HG03469 (cell line): Measurements from ENCODE around the gene OR2V2.
"Not testable (repeated sequence)": the region's sequence is repeated elsewhere in the genome, so short reads cannot be mapped to it uniquely, and the experiment has no call there.

Experiments used
- ATAC-seq: cut with Tn5 transposase; IDR thresholded peaks from one replicate; pipeline ENCODE4 v1.9.1; 2021; ENCODE audit warnings: mild to moderate bottlenecking, moderate library complexity, moderate number of reproducible peaks; ENCODE audit not compliant: unreplicated experiment

The OR2V2 gene, protein sequence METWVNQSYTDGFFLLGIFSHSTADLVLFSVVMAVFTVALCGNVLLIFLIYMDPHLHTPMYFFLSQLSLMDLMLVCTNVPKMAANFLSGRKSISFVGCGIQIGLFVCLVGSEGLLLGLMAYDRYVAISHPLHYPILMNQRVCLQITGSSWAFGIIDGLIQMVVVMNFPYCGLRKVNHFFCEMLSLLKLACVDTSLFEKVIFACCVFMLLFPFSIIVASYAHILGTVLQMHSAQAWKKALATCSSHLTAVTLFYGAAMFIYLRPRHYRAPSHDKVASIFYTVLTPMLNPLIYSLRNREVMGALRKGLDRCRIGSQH

DNA sequence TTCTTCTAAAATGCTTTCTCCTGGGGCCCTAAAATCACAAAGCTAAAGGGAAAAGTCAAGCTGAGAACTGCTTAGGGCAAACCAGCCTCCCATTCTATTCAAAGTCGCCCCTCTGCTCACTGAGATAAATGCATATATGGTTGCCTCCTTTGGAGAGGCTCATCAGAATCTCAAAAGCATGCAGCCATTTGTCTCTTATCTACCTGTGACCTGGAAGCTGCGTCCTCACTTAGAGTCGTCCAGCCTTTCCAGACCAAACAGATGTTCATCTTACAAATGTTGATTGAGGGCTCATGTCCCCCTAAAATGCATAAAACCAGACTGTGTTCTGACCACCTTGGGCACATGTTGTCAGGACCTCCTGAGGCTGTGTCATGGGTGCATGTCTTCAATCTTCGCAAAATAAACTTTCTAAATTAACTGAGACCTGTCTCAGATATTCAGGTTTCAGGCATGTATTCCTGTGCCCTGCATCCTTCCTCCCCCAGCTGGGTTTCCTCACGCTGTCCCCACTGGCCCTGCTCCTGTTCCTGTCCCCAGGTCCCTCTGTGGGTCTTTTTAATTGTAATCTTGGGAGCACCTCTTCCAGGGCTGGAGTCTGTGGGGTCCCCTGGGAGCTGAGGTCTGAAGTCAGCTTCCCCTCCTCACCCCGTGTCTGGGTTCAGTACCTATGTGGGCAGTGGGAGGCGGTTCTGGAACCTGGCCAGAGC lies at the start of gene OR2V2:
OR2V2 (plus strand) TSS at position 660 of the 710 bp plus-strand sequence. CDS start 7,357 bp downstream, outside the sequence.
- not testable (repeated sequence) for ATAC-seq

DNA sequence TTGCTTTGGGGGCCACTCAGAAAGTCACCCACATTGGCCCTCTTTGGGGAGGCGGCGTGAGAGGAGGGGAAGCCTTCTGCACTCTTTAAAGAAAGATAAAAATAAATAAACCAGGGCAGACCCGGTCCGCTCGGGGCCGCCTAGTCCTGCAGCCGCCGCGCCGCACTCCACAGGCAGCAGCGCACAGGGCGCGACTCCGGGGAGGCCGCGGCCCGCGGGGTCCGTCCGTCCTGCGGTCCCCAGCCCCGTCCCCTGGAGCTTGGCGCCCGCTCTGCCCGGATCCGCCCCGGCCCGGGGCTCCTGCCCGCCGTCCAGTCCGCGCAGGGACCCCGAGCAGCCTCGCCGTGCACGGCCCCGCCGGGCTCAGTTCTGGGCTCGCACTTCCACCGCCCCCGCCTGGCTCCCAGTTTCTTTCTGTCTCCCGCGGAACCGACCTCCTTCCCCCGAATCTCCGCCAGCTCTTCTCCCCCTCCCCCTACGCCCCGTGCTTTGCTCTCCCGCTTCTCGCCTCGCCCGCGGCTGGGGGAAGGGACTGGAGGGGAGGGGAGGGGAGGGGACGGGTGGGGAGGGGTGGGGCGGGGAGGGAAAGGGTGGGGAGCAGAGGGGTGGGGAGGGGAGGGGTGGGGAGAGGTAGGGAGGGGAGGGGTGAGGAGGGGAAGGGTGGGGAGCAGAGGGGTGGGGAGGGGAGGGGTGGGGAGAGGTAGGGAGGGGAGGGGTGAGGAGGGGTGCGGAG lies 49.5 kb upstream of the OR2V2 start:
- ATAC-seq: not testable (repeated sequence)

DNA sequence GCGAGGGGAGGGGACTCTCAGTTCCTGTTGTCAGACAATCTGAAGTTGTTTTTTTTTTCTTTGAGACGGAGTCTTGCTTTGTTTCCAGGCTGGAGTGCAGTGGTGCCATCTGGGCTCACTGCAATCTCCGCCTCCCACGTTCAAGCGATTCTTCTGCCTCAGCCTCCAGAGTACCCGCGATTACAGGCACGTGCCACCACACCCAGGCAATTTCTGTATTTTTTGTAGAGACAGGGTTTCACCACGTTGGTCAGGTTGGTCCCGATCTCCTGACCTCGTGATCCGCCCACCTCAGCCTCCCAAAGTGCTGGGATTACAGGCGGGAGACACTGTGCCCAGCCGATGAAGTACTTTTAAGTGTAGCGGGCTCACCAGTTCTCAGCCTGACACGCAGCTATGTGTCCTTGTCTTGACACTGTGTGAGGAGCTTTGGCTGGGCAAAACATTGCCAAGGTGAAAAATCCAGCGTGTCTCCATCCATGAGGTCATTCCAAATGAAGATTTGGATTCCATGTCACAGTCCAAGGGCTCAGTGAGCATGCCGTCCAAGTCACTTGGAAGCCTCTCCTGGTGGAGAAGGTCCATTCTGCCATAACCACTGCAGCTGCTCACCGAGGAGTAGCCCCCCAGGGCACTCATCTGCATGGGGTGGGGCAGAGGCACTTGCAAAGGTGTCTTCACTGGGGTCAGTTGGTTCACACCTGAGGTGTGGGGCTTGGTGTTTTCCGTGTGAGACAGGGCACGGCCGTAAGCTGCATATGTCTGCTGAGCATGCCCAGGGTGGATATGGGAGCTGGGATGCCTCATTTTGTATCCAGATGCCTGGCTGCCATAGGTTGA lies 48.4 kb upstream of the OR2V2 start:
- no peak for ATAC-seq

DNA sequence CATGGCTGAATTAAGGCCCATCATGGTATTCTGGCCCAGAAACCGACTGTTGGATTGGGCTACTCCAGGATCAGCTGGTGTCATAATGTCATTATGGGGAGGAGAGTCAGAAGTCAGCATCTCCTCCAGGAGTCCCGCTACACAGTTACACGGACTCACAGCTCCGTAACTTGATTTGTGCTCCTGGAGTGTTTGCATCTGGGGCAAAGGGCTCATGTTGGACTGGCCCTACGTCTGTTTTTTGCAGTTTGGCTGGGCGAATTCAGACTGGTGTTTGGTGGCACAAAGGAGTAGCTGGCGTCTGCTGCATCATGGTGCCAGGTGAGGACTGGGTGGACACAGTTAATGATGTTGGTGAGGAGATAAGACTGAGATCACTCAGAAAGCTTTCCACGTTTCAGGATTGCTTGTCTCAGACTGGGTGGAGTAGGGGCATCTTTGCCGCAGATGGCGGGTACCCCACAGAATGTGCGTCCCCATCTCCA lies 47.7 kb upstream of the OR2V2 start:
- ATAC-seq: no peak

DNA sequence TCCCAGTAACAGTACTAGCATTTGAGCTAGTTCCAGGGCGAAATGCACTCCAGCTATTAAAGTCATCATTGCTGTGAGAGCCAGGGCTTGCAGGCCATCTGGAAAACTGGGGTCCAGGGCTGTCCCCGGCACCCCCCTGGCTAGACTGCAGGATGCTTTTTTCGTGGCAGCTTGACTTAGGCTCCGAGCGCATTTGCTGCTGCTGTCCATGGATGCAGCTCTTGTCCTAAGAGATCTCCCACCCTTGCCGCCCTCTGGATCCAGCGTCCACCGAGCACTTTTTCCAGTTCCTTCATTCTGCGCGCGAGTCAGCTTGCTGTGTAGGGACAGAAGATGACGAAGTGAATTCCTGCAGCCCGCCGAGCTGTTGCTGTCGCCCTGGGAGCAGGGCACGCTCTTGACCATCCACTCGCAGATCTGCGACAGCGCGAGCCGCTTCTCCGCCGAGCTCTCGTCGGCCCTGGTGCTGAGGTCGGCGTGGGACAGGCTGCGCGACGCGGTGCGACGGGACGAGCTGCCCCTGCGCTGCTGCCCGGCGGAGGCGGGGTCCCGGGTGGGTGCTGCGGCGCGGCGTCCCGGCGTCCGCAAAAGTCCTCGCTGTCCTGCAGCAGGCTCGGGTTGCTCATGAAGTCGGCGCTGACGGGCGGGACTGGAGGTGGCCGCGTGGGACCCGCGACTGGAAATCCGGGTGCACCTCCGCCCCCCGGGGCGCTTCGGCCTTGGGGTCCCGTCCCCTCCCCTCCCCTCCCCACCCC lies 47.1 kb upstream of the OR2V2 start:
- no peak for ATAC-seq

DNA sequence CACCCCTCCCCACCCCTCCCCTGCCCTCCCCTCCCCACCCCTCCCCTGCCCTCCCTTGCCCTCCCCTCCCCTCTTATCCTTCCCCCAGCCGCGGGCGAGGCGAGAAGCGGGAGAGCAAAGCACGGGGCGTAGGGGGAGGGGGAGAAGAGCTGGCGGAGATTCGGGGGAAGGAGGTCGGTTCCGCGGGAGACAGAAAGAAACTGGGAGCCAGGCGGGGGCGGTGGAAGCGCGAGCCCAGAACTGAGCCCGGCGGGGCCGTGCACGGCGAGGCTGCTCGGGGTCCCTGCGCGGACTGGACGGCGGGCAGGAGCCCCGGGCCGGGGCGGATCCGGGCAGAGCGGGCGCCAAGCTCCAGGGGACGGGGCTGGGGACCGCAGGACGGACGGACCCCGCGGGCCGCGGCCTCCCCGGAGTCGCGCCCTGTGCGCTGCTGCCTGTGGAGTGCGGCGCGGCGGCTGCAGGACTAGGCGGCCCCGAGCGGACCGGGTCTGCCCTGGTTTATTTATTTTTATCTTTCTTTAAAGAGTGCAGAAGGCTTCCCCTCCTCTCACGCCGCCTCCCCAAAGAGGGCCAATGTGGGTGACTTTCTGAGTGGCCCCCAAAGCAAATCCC lies 46.2 kb upstream of the OR2V2 start:
- not testable (repeated sequence) for ATAC-seq

DNA sequence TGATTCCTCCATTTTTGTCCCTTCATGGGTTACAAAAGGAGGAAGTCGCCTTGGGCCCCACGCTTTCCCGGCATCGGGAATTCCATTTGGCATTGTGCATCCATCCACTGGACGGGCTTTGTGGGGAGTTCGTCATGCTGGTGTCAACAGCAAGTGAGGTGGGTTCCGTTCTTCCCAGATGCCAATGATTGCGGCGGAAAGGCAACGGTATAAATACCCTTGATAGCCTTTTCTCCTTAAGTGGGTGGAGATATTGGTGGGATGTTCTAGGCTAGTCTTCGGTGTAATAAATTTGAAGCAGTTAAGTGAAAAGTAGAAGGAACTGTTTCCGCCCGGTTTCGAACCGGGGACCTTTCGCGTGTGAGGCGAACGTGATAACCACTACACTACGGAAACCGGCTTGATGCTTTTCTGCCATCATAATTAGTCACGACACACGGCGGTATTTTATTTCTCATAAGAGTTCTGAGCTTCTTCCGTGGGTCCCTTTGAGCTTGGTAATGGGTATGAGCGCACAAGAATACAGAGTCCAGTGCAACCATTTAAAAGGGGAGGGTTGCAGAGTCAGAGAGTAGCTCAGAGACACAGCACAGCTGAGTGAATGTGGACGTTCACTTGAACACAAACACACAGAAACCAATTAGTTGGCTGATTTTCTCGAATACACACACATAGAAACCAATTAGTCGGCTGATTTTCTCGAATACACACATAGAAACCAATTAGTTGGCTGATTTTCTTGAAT lies 45.3 kb upstream of the OR2V2 start:
- not testable (repeated sequence) for ATAC-seq

DNA sequence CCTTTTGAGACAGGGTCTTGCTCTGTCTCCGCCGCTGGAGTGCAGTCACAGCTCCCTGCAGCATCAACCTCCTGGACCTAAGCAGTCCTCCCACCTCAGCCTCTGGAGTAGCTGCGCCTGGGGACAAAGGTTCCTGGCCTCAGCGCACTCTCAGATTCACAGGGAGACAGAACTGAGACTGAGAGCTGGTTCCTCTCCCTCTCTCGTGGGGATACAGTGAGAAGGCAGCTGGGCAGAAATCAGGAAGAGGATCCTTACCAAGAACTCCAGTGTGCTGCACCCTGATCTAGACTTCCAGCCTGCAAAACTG lies 43.2 kb upstream of the OR2V2 start:
- ATAC-seq: not testable (repeated sequence)

DNA sequence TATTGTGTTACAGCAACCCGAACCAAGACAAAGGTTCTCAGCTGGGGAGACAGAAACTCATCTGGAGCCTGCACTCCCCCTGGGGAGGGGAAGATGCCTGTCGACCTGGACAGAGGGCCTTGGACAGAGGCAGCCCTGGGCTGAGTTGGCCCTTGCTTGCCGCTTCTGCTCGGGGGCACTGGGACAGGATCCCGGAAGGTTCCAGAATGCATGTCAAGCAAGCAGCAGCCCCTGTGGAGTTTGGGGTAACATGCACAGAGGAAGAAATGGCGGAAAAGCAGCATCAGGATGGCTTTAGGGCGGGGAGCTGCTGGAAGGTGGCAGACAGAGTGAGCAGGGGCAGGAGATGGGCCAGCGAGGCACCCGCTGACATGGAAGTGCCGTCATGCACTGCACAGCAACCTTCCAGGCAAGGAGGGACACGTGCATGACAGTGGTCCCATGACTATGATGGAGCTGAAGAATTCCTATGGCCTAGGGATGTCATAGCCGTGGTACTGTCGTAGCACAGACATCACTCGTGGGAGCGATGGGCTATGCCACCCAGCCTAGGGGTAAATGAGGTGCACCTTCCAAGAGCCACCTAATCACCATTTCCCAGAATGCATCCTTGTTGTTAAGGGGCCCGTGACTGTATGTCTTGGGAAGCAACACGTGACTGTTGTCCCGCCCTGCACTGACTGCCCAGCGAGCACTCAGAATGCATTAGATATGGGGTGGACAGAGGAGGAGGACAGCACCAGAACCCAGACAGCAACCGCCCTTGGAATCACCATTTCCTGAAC lies 42.6 kb upstream of the OR2V2 start:
- ATAC-seq: not testable (repeated sequence)

DNA sequence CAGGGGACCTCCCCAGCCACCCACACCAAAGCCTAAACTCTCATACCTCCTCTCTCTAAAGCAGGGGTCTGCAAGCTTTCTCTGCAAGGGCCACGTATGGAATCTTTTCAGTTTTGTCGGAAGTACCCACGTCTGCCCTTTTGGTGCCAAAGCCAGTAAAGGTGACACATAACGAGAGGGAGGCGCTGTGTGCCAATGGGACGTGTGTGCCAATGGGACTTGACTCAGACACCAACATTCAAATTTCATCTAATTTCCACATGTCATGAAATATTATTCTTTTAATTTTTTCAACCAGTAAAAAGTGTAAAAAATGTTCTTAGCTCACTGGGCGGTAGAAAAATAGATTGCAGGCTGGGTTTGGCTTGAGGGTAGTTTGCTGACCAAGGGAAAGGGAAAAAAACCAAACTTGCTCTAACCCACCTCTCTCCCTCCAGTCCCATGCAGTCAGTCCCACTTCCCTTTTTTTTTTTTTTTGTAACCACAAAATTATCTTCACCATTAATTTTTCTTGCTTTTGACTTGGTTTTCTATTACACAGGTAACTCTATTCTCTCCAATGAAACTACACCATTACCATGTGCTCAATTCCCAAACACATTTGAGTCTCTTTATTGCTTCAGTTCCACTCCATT lies 41.9 kb upstream of the OR2V2 start:
- no peak for ATAC-seq

DNA sequence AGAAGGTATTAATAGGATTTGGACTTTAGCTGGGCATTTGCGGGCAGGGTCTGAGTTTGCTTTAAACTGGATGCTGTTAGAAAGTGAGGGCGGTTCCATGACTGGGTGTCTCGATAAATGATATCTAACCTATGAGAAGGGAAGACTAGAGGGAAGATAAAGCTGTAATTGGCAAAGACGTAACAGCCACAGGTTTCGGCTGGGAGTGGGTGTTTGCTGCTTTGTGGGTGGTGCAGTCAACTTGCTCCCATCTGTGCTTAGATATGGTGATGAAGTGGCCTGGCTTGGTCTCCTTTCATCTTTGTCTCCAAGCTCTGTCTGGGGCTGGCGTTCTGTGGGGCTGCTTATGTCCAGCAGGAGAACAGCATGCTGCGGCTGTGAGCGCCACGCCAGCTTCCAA lies 39.7 kb upstream of the OR2V2 start:
- ATAC-seq: no peak

DNA sequence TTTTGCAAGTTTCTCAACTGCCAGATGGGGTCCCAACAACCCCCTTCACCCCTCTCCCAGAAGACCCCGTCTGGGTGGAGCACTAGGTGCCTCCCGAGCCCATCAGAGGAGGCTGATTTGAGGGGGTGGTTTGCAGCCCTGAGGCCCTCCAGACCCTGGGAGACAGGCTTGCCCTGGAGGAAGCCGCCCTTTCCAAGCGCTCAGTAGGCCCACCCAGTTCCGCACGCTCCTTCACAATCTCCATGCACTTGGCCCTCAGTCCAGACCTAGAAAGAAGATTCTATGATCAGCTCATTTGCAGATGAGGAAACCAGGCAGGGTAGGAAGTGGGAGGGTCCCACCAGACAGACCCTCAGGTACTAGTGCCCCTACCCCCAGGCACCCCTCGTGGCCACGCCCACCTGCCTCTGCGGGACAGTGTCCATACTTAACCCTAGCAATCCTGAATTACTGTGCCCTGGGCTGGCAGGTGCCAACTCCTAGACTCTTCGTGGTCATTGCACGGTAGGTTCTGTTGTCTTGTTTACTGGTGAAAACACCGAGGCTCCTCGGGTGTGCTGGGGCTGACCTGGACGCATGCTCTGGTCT lies 38.7 kb upstream of the OR2V2 start:
- no peak for ATAC-seq

DNA sequence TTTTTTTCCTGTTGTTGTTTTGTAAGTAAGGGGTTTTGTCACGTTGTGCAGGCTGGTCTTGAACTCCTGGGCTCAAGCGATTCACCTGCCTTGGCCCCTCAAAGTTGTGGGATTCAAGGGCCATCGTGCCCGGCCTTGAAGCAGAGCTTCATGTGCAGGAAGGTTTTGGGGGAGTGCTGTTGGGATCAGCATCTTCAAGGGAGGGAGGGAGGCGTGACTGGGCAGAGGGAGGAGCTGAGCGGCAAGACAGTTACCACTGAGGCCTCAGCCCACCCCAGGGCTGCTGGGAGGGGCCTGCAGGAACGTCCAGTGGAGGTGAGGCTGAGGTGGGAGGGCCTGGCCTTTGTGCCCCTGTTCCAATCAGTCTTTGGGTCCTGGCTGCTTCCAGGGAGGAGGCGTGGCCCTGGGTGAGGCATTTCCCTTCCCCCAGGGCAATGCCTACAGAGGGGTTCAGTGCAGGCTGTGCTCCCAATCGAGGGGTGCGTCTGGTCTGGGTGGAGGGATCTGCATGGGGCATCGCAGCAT lies 37.8 kb upstream of the OR2V2 start:
- no peak for ATAC-seq

DNA sequence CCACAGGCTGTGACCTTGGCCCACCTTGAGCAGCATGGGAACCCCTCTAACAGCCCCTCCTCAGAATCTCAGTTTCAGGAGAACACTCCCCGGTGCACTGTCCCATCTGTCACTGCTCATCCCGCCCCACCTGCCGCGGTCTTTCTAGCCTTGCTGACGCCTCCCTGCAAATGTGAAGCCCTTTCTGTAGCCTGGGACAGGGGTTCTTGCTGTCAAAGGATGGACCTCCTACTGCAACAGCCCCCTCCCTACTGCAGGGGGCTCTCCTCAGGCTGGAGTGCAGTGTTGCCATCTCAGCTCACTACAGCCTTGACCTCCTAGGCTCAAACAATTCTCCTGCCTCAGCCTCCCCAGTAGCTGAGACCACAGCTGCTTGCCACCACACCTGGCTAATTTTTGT lies 36.4 kb upstream of the OR2V2 start:
- ATAC-seq: no peak

DNA sequence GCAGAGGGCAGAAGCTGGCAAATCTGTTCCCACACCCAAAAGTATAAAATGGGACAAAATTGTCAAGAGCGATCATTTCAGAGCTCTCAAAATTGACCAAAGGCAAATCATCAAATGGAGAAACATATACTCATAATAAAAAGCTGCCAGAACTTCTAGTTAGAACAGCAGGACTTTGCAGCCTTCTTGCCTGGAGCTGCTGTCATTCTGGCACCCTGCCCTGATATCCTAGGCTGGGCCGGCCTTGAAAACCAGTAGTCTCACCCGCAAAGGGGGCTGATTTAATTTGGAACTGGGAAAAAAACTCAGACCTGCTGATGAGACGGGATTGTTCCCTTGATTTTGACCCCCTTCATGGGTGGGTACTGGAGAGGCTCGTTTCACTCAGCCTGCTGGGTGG lies 34.9 kb upstream of the OR2V2 start:
- ATAC-seq: no peak

DNA sequence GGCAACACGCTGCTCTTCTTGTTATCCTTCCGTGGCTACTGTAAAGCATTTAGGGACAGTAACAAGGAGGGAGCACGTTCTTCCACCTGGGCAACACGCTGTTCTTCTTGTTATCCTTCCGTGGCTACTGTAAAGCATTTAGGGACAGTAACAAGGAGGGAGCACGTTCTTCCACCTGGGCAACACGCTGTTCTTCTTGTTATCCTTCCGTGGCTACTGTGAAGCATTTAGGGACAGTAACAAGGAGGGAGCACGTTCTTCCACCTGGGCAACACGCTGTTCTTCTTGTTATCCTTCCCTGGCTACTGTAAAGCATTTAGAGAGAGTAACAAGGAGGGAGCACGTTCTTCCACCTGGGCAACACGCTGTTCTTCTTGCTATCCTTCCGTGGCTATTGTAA lies 33.8 kb upstream of the OR2V2 start:
- not testable (repeated sequence) for ATAC-seq

DNA sequence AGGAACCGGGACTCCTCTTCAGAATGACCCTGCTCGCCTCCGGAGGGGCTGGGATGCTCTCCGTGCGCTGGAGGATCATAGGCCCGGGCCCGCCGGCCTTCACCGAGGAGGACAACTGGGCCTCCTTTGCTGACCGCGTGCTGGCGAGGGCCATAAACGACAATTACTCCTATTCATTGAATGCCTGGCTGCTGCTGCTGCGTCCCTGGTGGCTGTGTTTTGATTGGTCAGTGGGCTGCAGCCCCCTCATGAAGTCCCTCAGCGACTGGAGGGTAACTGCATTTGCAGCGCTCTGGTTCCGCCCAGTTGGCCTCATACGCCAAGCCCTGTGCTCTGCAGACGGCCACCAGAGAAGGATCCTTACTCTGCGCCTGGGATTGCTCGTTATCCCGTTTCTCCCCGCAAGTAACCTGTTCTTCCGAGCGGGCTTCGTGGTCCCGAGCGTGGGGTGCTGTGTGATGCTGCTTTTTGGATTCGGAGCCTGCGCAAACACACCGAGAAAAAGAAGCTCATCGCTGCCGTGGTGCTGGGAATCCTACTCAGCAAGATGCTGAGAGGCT lies 33.0 kb upstream of the OR2V2 start:
- ATAC-seq: no peak
